NT2/D1 (cell line): ENCODE data around the gene RNASE13.

Source experiments
- SUZ12 ChIP-seq: IDR thresholded peaks from 2 replicates; pipeline ENCODE4 v1.6.1; 2011; ENCODE audit not compliant: insufficient read length, insufficient read depth; ENCODE audit errors: extremely low read depth
- YY1 ChIP-seq: IDR thresholded peaks from 2 replicates; pipeline ENCODE4 v1.6.1; 2011; ENCODE audit not compliant: insufficient read length, insufficient read depth

GRCh38 chr14:21043387-21043973 is 8.9 kb upstream of the RNASE13 start:
- TF ChIP-seq YY1 (no peak), SUZ12 (no peak)
